ENCODE data around the gene RNH1. TPM values are rescaled to one million over a fixed set of nuclear protein-coding genes. Genes with fewer than 3 reads are reported as not detected.

Gene RNH1
- total RNA-seq, 1 donor from 2014 or later: 361 TPM

DNA sequence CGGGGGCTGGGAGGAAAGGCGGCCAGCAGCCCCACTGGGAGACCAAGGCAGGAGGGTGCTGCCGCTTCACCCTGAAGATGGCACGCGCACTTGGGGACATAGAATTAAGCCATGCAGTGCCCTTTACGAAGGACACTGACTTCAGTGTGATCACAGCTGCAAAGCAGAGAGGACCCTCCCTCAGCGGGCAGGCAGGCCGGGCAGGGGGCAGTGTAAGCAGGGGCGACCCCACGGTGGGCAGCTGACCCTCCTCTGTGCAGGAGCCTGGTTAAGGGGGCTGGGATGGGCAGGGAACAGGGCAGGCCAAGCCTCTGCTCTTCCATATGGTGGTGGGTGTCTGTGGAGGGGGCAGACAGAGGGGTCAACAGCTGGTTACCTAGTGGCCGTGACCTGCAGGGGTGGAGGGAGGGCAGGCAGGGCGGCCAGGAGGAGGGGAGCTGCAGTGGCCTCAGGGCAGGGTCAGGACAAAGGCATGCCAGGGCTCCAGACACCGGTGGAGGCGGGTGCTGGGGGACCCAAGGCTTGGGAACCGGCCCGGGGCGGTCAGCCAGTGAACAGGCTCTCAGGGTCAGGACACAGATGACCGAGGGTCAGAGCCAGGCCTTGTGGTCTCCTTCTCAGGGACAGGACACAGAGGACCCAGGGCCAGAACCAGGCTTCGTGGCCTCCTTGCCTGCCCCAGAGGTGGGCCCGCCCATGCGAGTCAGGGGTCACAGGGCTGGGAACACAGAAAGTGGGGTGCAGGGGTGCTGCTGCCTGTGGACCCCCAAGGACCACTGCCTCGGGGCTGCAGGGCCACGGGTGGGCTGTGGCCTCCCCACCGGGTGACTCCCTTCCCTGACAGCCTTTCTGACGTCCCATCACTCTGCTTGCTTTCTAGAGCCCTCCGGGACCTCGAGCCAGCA lies 46.3 kb upstream of the RNH1 start:
- DNase-seq (ENCODE audit: low read depth) (no peak), FAIRE-seq (no peak)
- TF ChIP-seq, protein P1, sequence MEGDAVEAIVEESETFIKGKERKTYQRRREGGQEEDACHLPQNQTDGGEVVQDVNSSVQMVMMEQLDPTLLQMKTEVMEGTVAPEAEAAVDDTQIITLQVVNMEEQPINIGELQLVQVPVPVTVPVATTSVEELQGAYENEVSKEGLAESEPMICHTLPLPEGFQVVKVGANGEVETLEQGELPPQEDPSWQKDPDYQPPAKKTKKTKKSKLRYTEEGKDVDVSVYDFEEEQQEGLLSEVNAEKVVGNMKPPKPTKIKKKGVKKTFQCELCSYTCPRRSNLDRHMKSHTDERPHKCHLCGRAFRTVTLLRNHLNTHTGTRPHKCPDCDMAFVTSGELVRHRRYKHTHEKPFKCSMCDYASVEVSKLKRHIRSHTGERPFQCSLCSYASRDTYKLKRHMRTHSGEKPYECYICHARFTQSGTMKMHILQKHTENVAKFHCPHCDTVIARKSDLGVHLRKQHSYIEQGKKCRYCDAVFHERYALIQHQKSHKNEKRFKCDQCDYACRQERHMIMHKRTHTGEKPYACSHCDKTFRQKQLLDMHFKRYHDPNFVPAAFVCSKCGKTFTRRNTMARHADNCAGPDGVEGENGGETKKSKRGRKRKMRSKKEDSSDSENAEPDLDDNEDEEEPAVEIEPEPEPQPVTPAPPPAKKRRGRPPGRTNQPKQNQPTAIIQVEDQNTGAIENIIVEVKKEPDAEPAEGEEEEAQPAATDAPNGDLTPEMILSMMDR (IDR thresholded peaks at IDR 0.05; ENCODE audit: insufficient read depth, low read length, severe bottlenecking): no peak
- H3K36me3 ChIP-seq (ENCODE audit: control insufficient read depth, insufficient read depth, low read length): no peaks in the 10 kb centered on the region
- H3K4me3 ChIP-seq (ENCODE audit: low read depth, low read length): no peak overlapping the region
- H3K27me3 ChIP-seq (ENCODE audit: control insufficient read depth, insufficient read depth, low read length): peaks cover 2% of the 10 kb centered on the region

DNA sequence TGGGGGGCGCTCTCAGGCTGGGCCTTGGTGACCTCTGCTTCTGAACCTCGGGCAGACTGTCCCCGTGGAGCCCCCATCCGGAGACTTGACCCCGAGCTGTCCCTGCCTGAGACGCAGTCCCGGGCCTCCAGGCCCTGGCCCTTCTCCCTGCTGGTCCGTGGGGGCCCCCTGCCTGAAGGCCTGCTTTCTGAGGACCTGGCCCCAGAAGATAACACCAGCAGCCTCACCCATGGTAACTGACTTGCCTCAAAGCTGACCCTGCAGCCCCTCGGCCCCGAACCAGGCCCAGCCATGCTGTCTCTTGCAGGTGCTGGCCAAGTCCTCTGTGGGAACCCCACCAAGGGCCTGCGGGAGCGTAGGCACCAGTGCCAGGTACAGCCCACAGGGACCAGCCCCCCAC lies 44.6 kb upstream of the RNH1 start:
- no peak overlapping the region for H3K4me3 ChIP-seq (ENCODE audit: low read depth, low read length)
- DNase-seq (ENCODE audit: low read depth) (no peak), FAIRE-seq (no peak)
- TF ChIP-seq, protein P1 (IDR thresholded peaks at IDR 0.05; ENCODE audit: insufficient read depth, low read length, severe bottlenecking): no peak
- peaks cover 2% of the 10 kb centered on the region for H3K27me3 ChIP-seq (ENCODE audit: control insufficient read depth, insufficient read depth, low read length)
- no peaks in the 10 kb centered on the region for H3K36me3 ChIP-seq (ENCODE audit: control insufficient read depth, insufficient read depth, low read length)

DNA sequence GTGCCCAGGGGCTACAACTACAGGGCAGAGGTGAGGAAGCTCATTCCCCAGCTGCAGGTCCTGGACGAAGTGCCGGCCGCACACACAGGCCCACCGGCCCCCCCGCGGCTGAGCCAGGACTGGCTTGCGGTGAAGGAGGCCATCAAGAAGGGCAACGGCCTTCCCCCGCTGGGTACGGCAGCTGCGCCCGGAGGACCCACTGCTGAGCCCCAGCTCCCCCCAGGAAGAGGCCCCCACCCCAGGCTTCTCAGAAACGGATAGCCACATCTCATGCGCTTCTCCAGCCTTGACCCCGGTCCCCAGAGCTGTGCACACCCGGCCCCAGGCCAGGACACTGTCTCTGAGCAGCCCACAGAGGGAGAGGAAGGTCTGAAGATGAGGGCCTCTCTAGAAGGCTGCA lies 44.1 kb upstream of the RNH1 start:
- DNase-seq (ENCODE audit: low read depth) (no peak), FAIRE-seq (no peak)
- Histone ChIP-seq H3K36me3 (ENCODE audit: control insufficient read depth, insufficient read depth, low read length) (no peaks in the 10 kb centered on the region), H3K27me3 (ENCODE audit: control insufficient read depth, insufficient read depth, low read length) (peaks cover 2% of the 10 kb centered on the region), H3K4me3 (ENCODE audit: low read depth, low read length) (no peak overlapping the region)
- TF ChIP-seq, protein P1 (IDR thresholded peaks at IDR 0.05; ENCODE audit: insufficient read depth, low read length, severe bottlenecking): no peak

DNA sequence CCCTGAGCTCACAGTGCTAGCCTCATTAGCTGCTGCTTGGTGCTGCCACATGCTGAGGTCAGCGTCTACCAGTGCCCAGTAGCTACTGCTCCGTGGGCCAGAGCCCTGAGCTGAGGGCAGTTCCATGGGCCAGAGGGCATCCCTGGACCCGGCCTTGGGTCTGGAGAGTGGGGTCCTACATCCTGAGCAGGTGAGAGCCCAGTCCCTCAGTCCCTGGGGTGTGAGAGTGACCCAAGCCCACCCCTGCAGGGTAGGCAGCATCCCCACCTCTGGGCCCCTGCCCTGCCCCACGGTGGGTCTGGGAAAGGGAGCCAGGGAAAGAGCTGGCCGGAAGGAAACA lies 43.7 kb upstream of the RNH1 start:
- TF ChIP-seq, protein P1 (IDR thresholded peaks at IDR 0.05; ENCODE audit: insufficient read depth, low read length, severe bottlenecking): no peak
- FAIRE-seq: no peak
- H3K27me3 ChIP-seq (ENCODE audit: control insufficient read depth, insufficient read depth, low read length): peaks cover 2% of the 10 kb centered on the region

DNA sequence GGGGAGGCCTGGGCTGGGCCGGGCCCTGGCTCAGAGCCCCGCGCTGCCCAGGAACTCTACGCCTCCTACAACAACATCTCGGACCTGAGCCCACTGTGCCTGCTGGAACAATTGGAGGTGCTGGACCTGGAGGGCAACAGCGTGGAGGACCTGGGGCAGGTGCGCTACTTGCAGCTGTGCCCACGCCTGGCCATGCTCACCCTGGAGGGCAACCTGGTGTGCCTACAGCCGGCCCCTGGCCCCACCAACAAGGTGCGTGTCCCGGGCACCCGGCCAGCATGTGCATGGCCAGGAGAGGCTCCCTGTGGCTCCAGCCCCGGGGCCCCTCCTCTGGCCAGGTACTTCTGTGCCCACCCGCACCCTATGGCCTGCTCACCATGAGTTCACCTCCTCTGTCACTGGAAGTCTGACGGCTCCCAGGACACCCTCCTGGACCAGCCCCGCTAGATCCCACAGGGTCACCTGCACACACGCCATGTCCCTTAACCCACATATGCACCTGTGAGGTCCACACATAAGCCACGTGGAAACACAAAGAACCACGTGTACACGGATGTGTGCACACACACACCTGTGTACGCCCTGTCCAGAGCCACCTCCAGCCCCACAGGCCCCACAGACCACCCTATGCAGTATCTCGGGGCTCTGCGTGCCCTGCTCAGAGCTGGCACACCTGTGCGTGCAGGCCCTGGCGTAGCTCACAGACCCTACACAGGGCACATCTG lies 43.1 kb upstream of the RNH1 start:
- no peak overlapping the region for H3K4me3 ChIP-seq (ENCODE audit: low read depth, low read length)
- no peaks in the 10 kb centered on the region for H3K36me3 ChIP-seq (ENCODE audit: control insufficient read depth, insufficient read depth, low read length)
- DNase-seq (ENCODE audit: low read depth): no peak
- peaks cover 2% of the 10 kb centered on the region for H3K27me3 ChIP-seq (ENCODE audit: control insufficient read depth, insufficient read depth, low read length)
- TF ChIP-seq, protein P1 (IDR thresholded peaks at IDR 0.05; ENCODE audit: insufficient read depth, low read length, severe bottlenecking): no peak
- no peak for FAIRE-seq

More for the DNA sequence above, 43.7 kb upstream of the RNH1 start:
- DNase-seq (ENCODE audit: low read depth): no peak
- Histone ChIP-seq H3K4me3 (ENCODE audit: low read depth, low read length) (no peak overlapping the region), H3K36me3 (ENCODE audit: control insufficient read depth, insufficient read depth, low read length) (no peaks in the 10 kb centered on the region)

Measured in bronchial epithelial cell (primary cell).